ENCODE results near the gene POLA1.

GRCh38 chrX:24870143-24870542 lies 176.4 kb downstream of the POLA1 start:
- TF ChIP-seq POLR2AphosphoS5 (IDR thresholded peaks at IDR 0.05), result no peak
- TF ChIP-seq, protein P1, sequence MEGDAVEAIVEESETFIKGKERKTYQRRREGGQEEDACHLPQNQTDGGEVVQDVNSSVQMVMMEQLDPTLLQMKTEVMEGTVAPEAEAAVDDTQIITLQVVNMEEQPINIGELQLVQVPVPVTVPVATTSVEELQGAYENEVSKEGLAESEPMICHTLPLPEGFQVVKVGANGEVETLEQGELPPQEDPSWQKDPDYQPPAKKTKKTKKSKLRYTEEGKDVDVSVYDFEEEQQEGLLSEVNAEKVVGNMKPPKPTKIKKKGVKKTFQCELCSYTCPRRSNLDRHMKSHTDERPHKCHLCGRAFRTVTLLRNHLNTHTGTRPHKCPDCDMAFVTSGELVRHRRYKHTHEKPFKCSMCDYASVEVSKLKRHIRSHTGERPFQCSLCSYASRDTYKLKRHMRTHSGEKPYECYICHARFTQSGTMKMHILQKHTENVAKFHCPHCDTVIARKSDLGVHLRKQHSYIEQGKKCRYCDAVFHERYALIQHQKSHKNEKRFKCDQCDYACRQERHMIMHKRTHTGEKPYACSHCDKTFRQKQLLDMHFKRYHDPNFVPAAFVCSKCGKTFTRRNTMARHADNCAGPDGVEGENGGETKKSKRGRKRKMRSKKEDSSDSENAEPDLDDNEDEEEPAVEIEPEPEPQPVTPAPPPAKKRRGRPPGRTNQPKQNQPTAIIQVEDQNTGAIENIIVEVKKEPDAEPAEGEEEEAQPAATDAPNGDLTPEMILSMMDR (IDR thresholded peaks at IDR 0.05), result no peak
